Liver (tissue), 9 donors: ENCODE results near the gene ATXN7L1. TPM values are rescaled to one million over a fixed set of nuclear protein-coding genes. Genes with fewer than 3 reads are reported as not detected.

Experiments used
- DNase-seq: peaks from one replicate; pipeline ENCODE4 v3.0.0-alpha.2; 2017; ENCODE audit warnings: low spot score
- H3K27ac ChIP-seq, 2 donors: one replicate each; pipeline ENCODE4 v1.7.0; 2013; ENCODE audit warnings: inconsistent platforms in 2 of 2, low read length in 2 of 2, control low read depth in 1 of 2, low read depth in 1 of 2, mild to moderate bottlenecking in 1 of 2
- H3K27me3 ChIP-seq, 4 donors: one replicate each; pipeline versions ENCODE4 v1.6.1 to v1.7.0; 2013; ENCODE audit warnings: low read length in 3 of 4, inconsistent platforms in 1 of 4, mild to moderate bottlenecking in 1 of 4, moderate library complexity in 1 of 4; ENCODE audit not compliant: control insufficient read depth in 4 of 4, insufficient read depth in 4 of 4
- H3K36me3 ChIP-seq, 4 donors: one replicate each; pipeline versions ENCODE4 v1.6.1 to v1.7.0; 2013; ENCODE audit warnings: low read length in 3 of 4, mild to moderate bottlenecking in 3 of 4, low read depth in 1 of 4, moderate library complexity in 1 of 4; ENCODE audit not compliant: control insufficient read depth in 4 of 4, insufficient read depth in 3 of 4
- H3K4me1 ChIP-seq, 4 donors: one replicate each; pipeline versions ENCODE4 v1.6.1 to v1.7.0; 2013; ENCODE audit warnings: low read length in 3 of 4, mild to moderate bottlenecking in 3 of 4, moderate library complexity in 1 of 4; ENCODE audit not compliant: control insufficient read depth in 4 of 4, insufficient read depth in 4 of 4
- H3K4me3 ChIP-seq, 3 donors: one replicate each; pipeline versions ENCODE4 v1.6.1 to v1.7.0; 2013; ENCODE audit warnings: low read length in 3 of 3, control low read depth in 1 of 3, low read depth in 1 of 3, mild to moderate bottlenecking in 1 of 3
- H3K9ac ChIP-seq, 2 donors: one replicate each; pipeline ENCODE4 v1.7.0; 2013; ENCODE audit warnings: low read length in 2 of 2, mild to moderate bottlenecking in 2 of 2, moderate library complexity in 2 of 2, control low read depth in 1 of 2, low read depth in 1 of 2
- H3K9me3 ChIP-seq, 4 donors: one replicate each; pipeline versions ENCODE4 v1.6.1 to v1.7.0; 2013; ENCODE audit warnings: low read length in 3 of 4; ENCODE audit not compliant: control insufficient read depth in 4 of 4
- CTCF ChIP-seq: fragments of 150-350 bp; IDR thresholded peaks from 2 replicates; pipeline ENCODE4 v1.5.1; 2017; ENCODE audit warnings: improper control_type of control experiment, low read depth, low read length; ENCODE audit not compliant: missing input control
- FOXA1 ChIP-seq: IDR thresholded peaks from 2 replicates; pipeline ENCODE4 v1.6.1; 2016; ENCODE audit warnings: antibody characterized with exemption
- GABPA ChIP-seq, 2 donors: IDR thresholded peaks in 1 of 2; conservative IDR thresholded peaks in 1 of 2; 2 replicates each; pipeline ENCODE4 v1.6.1; 2016; ENCODE audit warnings: antibody characterized with exemption in 2 of 2, mild to moderate bottlenecking in 1 of 2, moderate library complexity in 1 of 2
- HNF4A ChIP-seq, 2 donors: conservative IDR thresholded peaks; 2 replicates each; pipeline ENCODE4 v1.6.1; 2016; ENCODE audit warnings: antibody characterized with exemption in 2 of 2, mild to moderate bottlenecking in 2 of 2
- HNF4G ChIP-seq: IDR thresholded peaks from 2 replicates; pipeline ENCODE4 v1.6.1; 2016; ENCODE audit warnings: antibody characterized with exemption
- JUND ChIP-seq, 2 donors: IDR thresholded peaks; 2 replicates each; pipeline ENCODE4 v1.6.1; 2016; ENCODE audit warnings: antibody characterized with exemption in 2 of 2
- MAX ChIP-seq: IDR thresholded peaks from 2 replicates; pipeline ENCODE4 v1.6.1; 2016; ENCODE audit warnings: antibody characterized with exemption
- NR2F2 ChIP-seq: IDR thresholded peaks from 2 replicates; pipeline ENCODE4 v1.6.1; 2016; ENCODE audit warnings: antibody characterized with exemption
- RAD21 ChIP-seq, 2 donors: IDR thresholded peaks; 2 replicates each; pipeline ENCODE4 v1.6.1; 2016; ENCODE audit warnings: antibody characterized with exemption in 2 of 2, mild to moderate bottlenecking in 2 of 2
- REST ChIP-seq: IDR thresholded peaks from 2 replicates; pipeline ENCODE4 v1.6.1; 2016; ENCODE audit warnings: antibody characterized with exemption, mild to moderate bottlenecking
- RXRA ChIP-seq, 2 donors: IDR thresholded peaks; 2 replicates each; pipeline ENCODE4 v1.6.1; 2017 to 2018; ENCODE audit warnings: antibody characterized with exemption in 2 of 2, mild to moderate bottlenecking in 1 of 2
- SP1 ChIP-seq: IDR thresholded peaks from 2 replicates; pipeline ENCODE4 v1.6.1; 2018; ENCODE audit warnings: antibody characterized with exemption, mild to moderate bottlenecking
- TAF1 ChIP-seq: conservative IDR thresholded peaks from 2 replicates; pipeline ENCODE4 v1.6.1; 2016; ENCODE audit warnings: antibody characterized with exemption, mild to moderate bottlenecking
- YY1 ChIP-seq: IDR thresholded peaks from 2 replicates; pipeline ENCODE4 v1.6.1; 2016; ENCODE audit warnings: antibody characterized with exemption, mild to moderate bottlenecking
- ZBTB33 ChIP-seq: IDR thresholded peaks from 2 replicates; pipeline ENCODE4 v1.6.1; 2016; ENCODE audit warnings: antibody characterized with exemption
- WGBS: extraction: QIAGEN DNeasy Blood & Tissue Kit; methylation state at CpG from one replicate; pipeline ENCODE4 v1.1.7; 2013; 5-methylcytosine and 5-hydroxymethylcytosine counted together
- polyA plus RNA-seq, 2 donors: library from polyadenylated mRNA; stranded (reverse) in 1 of 2; unstranded in 1 of 2; fragments of 200-250 nt in 1 of 2; fragments of >200 nt in 1 of 2; fragmentation: Nextera tagmentation in 1 of 2; extraction: Ambion mirVana in 1 of 2; gene quantifications; one replicate each; pipeline versions ENCODE4 v1.2.1 to v1.2.3, GENCODE V29; 2013 to 2015
- total RNA-seq, 2 donors: library from RNA; depleted of rRNA; stranded (reverse); fragments of >200 nt; gene quantifications; one replicate each; pipeline ENCODE4 v1.2.3, GENCODE V29; 2014
- TF ChIP-seq, protein P1 (sequence below): IDR thresholded peaks from 2 replicates; pipeline ENCODE4 v1.6.1; 2016; ENCODE audit warnings: antibody characterized with exemption
- donor health status: healthy.
- donor health status: healthy.
- donor health status: healthy.
- donor health status: healthy.
- donor health status: healthy.

Gene ATXN7L1
- total and polyA plus RNA-seq, 4 donors, result 2.1 to 7.4 (median 5.3) TPM

DNA sequence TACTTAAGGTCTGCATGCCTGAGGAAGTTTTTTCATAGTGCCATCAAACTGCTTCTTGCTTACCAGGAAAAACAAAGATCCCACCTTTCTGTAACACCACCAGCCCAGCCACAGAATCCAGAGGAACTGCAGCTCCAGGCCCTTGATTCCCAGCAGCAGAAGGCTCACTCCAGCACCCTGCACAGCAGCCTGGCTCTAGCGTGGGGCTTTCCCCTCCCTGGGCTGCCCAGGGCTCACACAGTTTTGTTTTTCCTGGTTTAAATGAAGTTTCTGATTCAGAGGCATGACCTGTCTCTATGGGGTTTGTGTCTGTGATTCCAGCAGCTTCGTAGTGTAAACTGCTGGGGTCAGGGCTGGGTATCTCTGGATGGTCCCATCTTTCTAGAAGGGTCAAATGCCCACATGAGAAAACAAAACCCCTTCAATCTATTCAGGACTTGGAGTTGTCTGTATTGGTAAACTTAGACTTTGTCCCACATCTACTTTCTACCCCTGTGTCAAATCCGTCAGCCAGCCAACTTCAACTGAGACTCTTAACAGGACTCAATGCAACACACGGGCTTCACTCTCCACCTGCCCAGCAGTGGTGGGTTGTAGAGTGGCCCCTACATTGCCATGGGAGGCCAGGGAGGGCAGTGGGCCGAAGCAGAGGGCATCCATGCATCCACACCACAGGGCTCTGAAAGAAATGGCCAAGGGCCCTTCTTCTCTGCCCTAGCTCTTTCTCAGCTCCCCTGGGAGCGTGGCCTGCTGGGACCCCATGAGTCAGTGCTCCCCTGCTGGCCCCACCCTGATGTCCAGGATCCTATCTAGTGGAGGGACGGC lies 73.6 kb downstream of the ATXN7L1 start:
- WGBS, result 56% methylated on average over 7 of the region's 7 CpGs

More for the DNA sequence above, 73.6 kb downstream of the ATXN7L1 start:
- H3K9me3 ChIP-seq, result no peaks in the 10 kb centered on the region
- H3K36me3 ChIP-seq, result no peaks in the 10 kb centered on the region
- TF ChIP-seq YY1, result no peak
- TF ChIP-seq, protein P1, sequence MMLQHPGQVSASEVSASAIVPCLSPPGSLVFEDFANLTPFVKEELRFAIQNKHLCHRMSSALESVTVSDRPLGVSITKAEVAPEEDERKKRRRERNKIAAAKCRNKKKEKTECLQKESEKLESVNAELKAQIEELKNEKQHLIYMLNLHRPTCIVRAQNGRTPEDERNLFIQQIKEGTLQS, result no peak
- TF ChIP-seq TAF1, result no peak
- no peak for TF ChIP-seq REST
- peak; percentile 70 for TF ChIP-seq SP1
- no peak for TF ChIP-seq MAX
- no peak for TF ChIP-seq CTCF
- no peak for TF ChIP-seq RAD21 (IDR thresholded peaks at IDR 0.05)
- no peak for TF ChIP-seq GABPA (IDR thresholded peaks at IDR 0.05 in 1 of 2, conservative IDR thresholded peaks at IDR 0.05 in 1 of 2)
- TF ChIP-seq HNF4A (conservative IDR thresholded peaks at IDR 0.05), result peak; percentile 75 to 85
- no peak for TF ChIP-seq NR2F2
- TF ChIP-seq RXRA (IDR thresholded peaks at IDR 0.05), result peak; percentile 26 to 31
- peak; percentile 15 for TF ChIP-seq HNF4G
- TF ChIP-seq FOXA1, result no peak
- TF ChIP-seq ZBTB33, result no peak
- TF ChIP-seq JUND (IDR thresholded peaks at IDR 0.05), result peak in 1 of 2 donors; percentile 10
- peak overlapping the region; percentile 52 to 68 for H3K27ac ChIP-seq
- H3K4me3 ChIP-seq, result no peak overlapping the region
- no peaks in the 10 kb centered on the region for H3K27me3 ChIP-seq
- peaks cover 11 to 29% (median 20%) of the 10 kb centered on the region in 4 donors for H3K4me1 ChIP-seq
- H3K9ac ChIP-seq, result no peak overlapping the region
- DNase-seq, result no peak
